ENCODE results near the gene KASH5.
A peak's percentile ranks its signal among the peaks of the same experiment; 100 is the strongest.

Gene KASH5

GRCh38 chr19:49425922-49426592 lies 38.0 kb downstream of the KASH5 start:
- Histone ChIP-seq H2AFZ (no peak overlapping the region), H3K27ac (no peak overlapping the region), H3K4me3 (ENCODE audit: low read depth, low read length) (no peak overlapping the region), H3K4me1 (no peaks in the 10 kb centered on the region), H3K9me3 (ENCODE audit: control insufficient read depth, low read length) (no peaks in the 10 kb centered on the region), H3K36me3 (ENCODE audit: control insufficient read depth, insufficient read depth, low read length) (no peaks in the 10 kb centered on the region), H3K9ac (no peak overlapping the region), H3K79me2 (no peaks in the 10 kb centered on the region), H3K4me2 (ENCODE audit: low read length) (no peak overlapping the region), H3K27me3 (ENCODE audit: control insufficient read depth, insufficient read depth, low read length) (peaks cover 35% of the 10 kb centered on the region)
- no peak for TF ChIP-seq CTCF (IDR thresholded peaks at IDR 0.05)

GRCh38 chr19:49427339-49427738 lies 39.3 kb downstream of the KASH5 start:
- Histone ChIP-seq H3K4me1 (no peaks in the 10 kb centered on the region), H3K36me3 (ENCODE audit: control insufficient read depth, insufficient read depth, low read length) (no peaks in the 10 kb centered on the region), H3K9me3 (ENCODE audit: control insufficient read depth, low read length) (no peaks in the 10 kb centered on the region), H3K4me2 (ENCODE audit: low read length) (no peak overlapping the region), H3K9ac (no peak overlapping the region), H3K27me3 (ENCODE audit: control insufficient read depth, insufficient read depth, low read length) (peaks cover 36% of the 10 kb centered on the region), H3K79me2 (no peaks in the 10 kb centered on the region), H3K4me3 (ENCODE audit: low read depth, low read length) (no peak overlapping the region), H2AFZ (no peak overlapping the region), H3K27ac (no peak overlapping the region)
- no peak for TF ChIP-seq CTCF (IDR thresholded peaks at IDR 0.05)

- H3K4me3 ChIP-seq (ENCODE audit: low read depth, low read length): peak overlapping the region; percentile 1
- TF ChIP-seq CTCF (IDR thresholded peaks at IDR 0.05): no peak
- peak overlapping the region; percentile 65 for H2AFZ ChIP-seq
- no peak overlapping the region for H3K9ac ChIP-seq
- no peaks in the 10 kb centered on the region for H3K36me3 ChIP-seq (ENCODE audit: control insufficient read depth, insufficient read depth, low read length)
- H3K27me3 ChIP-seq (ENCODE audit: control insufficient read depth, insufficient read depth, low read length): peaks cover 29% of the 10 kb centered on the region
- H3K27ac ChIP-seq: no peak overlapping the region
- H3K9me3 ChIP-seq (ENCODE audit: control insufficient read depth, low read length): no peaks in the 10 kb centered on the region
- H3K79me2 ChIP-seq: no peaks in the 10 kb centered on the region
- peak overlapping the region; percentile 62 for H3K4me2 ChIP-seq (ENCODE audit: low read length)
- H3K4me1 ChIP-seq: no peaks in the 10 kb centered on the region
Measured at GRCh38 chr19:49427855-49428546, 40.0 kb downstream of the KASH5 start.

GRCh38 chr19:49428547-49429451 lies 40.8 kb downstream of the KASH5 start:
- Histone ChIP-seq H3K4me1 (no peaks in the 10 kb centered on the region), H3K9ac (no peak overlapping the region), H3K4me3 (ENCODE audit: low read depth, low read length) (peak overlapping the region; percentile 1), H2AFZ (no peak overlapping the region), H3K27me3 (ENCODE audit: control insufficient read depth, insufficient read depth, low read length) (peaks cover 21% of the 10 kb centered on the region), H3K27ac (no peak overlapping the region), H3K79me2 (no peaks in the 10 kb centered on the region), H3K4me2 (ENCODE audit: low read length) (peak overlapping the region; percentile 62), H3K9me3 (ENCODE audit: control insufficient read depth, low read length) (no peaks in the 10 kb centered on the region), H3K36me3 (ENCODE audit: control insufficient read depth, insufficient read depth, low read length) (no peaks in the 10 kb centered on the region)
- TF ChIP-seq CTCF (IDR thresholded peaks at IDR 0.05): no peak
